H9 (cell line): Measurements from ENCODE around the gene HPSE. TPM values are rescaled to one million over a fixed set of nuclear protein-coding genes. Genes with fewer than 3 reads are reported as not detected.

Source experiments
- DNase-seq: peaks from one replicate; pipeline ENCODE4 v3.0.0-alpha.2; 2017
- H2AFZ ChIP-seq: one replicate; pipeline ENCODE4 v1.6.1; 2013; ENCODE audit warnings: mild to moderate bottlenecking, low read length, control low read depth, moderate library complexity
- H2AK5ac ChIP-seq: 2 replicates; pipeline ENCODE4 v1.6.1; 2013; ENCODE audit warnings: low read length, control low read depth, mixed read lengths; ENCODE audit not compliant: insufficient read length
- H2BK120ac ChIP-seq: one replicate; pipeline ENCODE4 v1.6.1; 2013; ENCODE audit warnings: low read depth, mild to moderate bottlenecking, low read length, control low read depth, inconsistent platforms; ENCODE audit not compliant: poor library complexity, severe bottlenecking
- H2BK12ac ChIP-seq: 2 replicates; pipeline ENCODE4 v1.6.1; 2013; ENCODE audit warnings: low read length, control low read depth, mixed read lengths, low read depth; ENCODE audit not compliant: insufficient read length
- H2BK15ac ChIP-seq: 2 replicates; pipeline ENCODE4 v1.6.1; 2013; ENCODE audit warnings: low read depth, low read length, control low read depth
- H2BK20ac ChIP-seq: one replicate; pipeline ENCODE4 v1.6.1; 2013; ENCODE audit warnings: low read depth, mild to moderate bottlenecking, low read length, control low read depth, inconsistent platforms; ENCODE audit not compliant: poor library complexity, severe bottlenecking
- H2BK5ac ChIP-seq: 2 replicates; pipeline ENCODE4 v1.6.1; 2013; ENCODE audit warnings: low read length, control low read depth, mixed read lengths; ENCODE audit not compliant: insufficient read length
- H3K14ac ChIP-seq: 2 replicates; pipeline ENCODE4 v1.6.1; 2013; ENCODE audit warnings: low read length, control low read depth; ENCODE audit not compliant: insufficient read depth
- H3K18ac ChIP-seq: 2 replicates; pipeline ENCODE4 v1.6.1; 2013; ENCODE audit warnings: low read depth, mild to moderate bottlenecking, mixed read lengths, low read length, control low read depth; ENCODE audit not compliant: insufficient read length
- H3K23ac ChIP-seq: 2 replicates; pipeline ENCODE4 v1.6.1; 2013; ENCODE audit warnings: low read length, control low read depth, mixed read lengths, low read depth; ENCODE audit not compliant: insufficient read length
- H3K23me2 ChIP-seq: 2 replicates; pipeline ENCODE4 v1.6.1; 2013; ENCODE audit warnings: low read depth, mild to moderate bottlenecking, mixed read lengths, low read length, control low read depth; ENCODE audit not compliant: insufficient read length, poor library complexity, severe bottlenecking
- H3K27ac ChIP-seq: 2 replicates; pipeline ENCODE4 v1.5.1; 2013; ENCODE audit warnings: low read length, control low read depth, mixed read lengths, low read depth; ENCODE audit not compliant: insufficient read length
- H3K27me3 ChIP-seq: 2 replicates; pipeline ENCODE4 v1.6.1; 2013; ENCODE audit warnings: low read length, control low read depth, inconsistent platforms; ENCODE audit not compliant: insufficient read depth
- H3K4ac ChIP-seq: 2 replicates; pipeline ENCODE4 v1.6.1; 2013; ENCODE audit warnings: low read depth, mild to moderate bottlenecking, control low read depth, inconsistent platforms, low read length, moderate library complexity
- H3K4me1 ChIP-seq: 2 replicates; pipeline ENCODE4 v1.6.1; 2013; ENCODE audit warnings: low read length, control low read depth, inconsistent platforms; ENCODE audit not compliant: insufficient read depth
- H3K4me2 ChIP-seq: 2 replicates; pipeline ENCODE4 v1.6.1; 2013; ENCODE audit warnings: low read length, control low read depth, mixed read lengths; ENCODE audit not compliant: insufficient read length, insufficient read depth
- H3K56ac ChIP-seq: 2 replicates; pipeline ENCODE4 v1.6.1; 2013; ENCODE audit warnings: low read depth, mild to moderate bottlenecking, mixed read lengths, low read length, control low read depth; ENCODE audit not compliant: insufficient read length
- H3K79me1 ChIP-seq: 2 replicates; pipeline ENCODE4 v1.6.1; 2013; ENCODE audit warnings: low read depth, mild to moderate bottlenecking, moderate library complexity, low read length, control low read depth, inconsistent platforms; ENCODE audit not compliant: insufficient read depth, poor library complexity, severe bottlenecking
- H3K79me2 ChIP-seq: 2 replicates; pipeline ENCODE4 v1.6.1; 2013; ENCODE audit warnings: low read length, control low read depth, inconsistent platforms; ENCODE audit not compliant: insufficient read depth
- H3K9ac ChIP-seq: 2 replicates; pipeline ENCODE4 v1.6.1; 2013; ENCODE audit warnings: low read length, control low read depth, mixed read lengths; ENCODE audit not compliant: insufficient read length; ENCODE audit errors: extremely low read depth
- H3K9me3 ChIP-seq: one replicate; pipeline ENCODE4 v1.6.1; 2013; ENCODE audit warnings: low read depth, low read length, inconsistent platforms; ENCODE audit not compliant: control insufficient read depth
- H3T11ph ChIP-seq: one replicate; pipeline ENCODE4 v1.6.1; 2013; ENCODE audit warnings: mild to moderate bottlenecking, low read length, control low read depth, inconsistent platforms
- H4K20me1 ChIP-seq: one replicate; pipeline ENCODE4 v1.6.1; 2013; ENCODE audit not compliant: control insufficient read depth, insufficient read length, insufficient read depth
- H4K5ac ChIP-seq: 2 replicates; pipeline ENCODE4 v1.6.1; 2013; ENCODE audit warnings: low read depth, mild to moderate bottlenecking, mixed read lengths, low read length, control low read depth; ENCODE audit not compliant: insufficient read length
- H4K8ac ChIP-seq: replicated peaks from 2 replicates; pipeline ENCODE4 v1.6.1; 2013; ENCODE audit warnings: low read length, control low read depth, mixed read lengths, low read depth; ENCODE audit not compliant: insufficient read length
- H4K91ac ChIP-seq: 2 replicates; pipeline ENCODE4 v1.6.1; 2013; ENCODE audit warnings: low read depth, mild to moderate bottlenecking, moderate library complexity, mixed read lengths, low read length, control low read depth; ENCODE audit not compliant: insufficient read length
- H3K27ac Mint-ChIP-seq, 3 experiments: 2 replicates in 2 of 3; 3 replicates in 1 of 3; pipeline ENCODE4 v1.8.0; 2020 to 2021; ENCODE audit warnings: mixed read lengths in 3 of 3, mild to moderate bottlenecking in 1 of 3, moderate library complexity in 1 of 3
- H3K27me3 Mint-ChIP-seq: 2 replicates; pipeline ENCODE4 v1.8.0; 2021; ENCODE audit warnings: low read depth, mild to moderate bottlenecking, moderate library complexity, mixed read lengths
- H3K36me3 Mint-ChIP-seq, 3 experiments: 2 replicates in 2 of 3; 3 replicates in 1 of 3; pipeline ENCODE4 v1.8.0; 2020 to 2021; ENCODE audit warnings: low read depth in 3 of 3, mixed read lengths in 3 of 3; ENCODE audit not compliant: insufficient read depth in 1 of 3
- H3K4me1 Mint-ChIP-seq, 2 experiments: 2 replicates each; pipeline ENCODE4 v1.8.0; 2020; ENCODE audit warnings: mixed read lengths in 2 of 2
- H3K4me3 Mint-ChIP-seq, 2 experiments: 2 replicates in 1 of 2; 3 replicates in 1 of 2; pipeline ENCODE4 v1.8.0; 2020 to 2021; ENCODE audit warnings: mild to moderate bottlenecking in 2 of 2, mixed read lengths in 2 of 2, moderate library complexity in 1 of 2
- H3K9me3 Mint-ChIP-seq, 2 experiments: 2 replicates in 1 of 2; 3 replicates in 1 of 2; pipeline ENCODE4 v1.8.0; 2020; ENCODE audit warnings: mild to moderate bottlenecking in 2 of 2, mixed read lengths in 2 of 2, moderate library complexity in 1 of 2
- CTCF ChIP-seq: fragments of 200-600 bp; sonication (generic); conservative IDR thresholded peaks from 3 replicates; pipeline ENCODE4 v1.8.0; 2021; ENCODE audit warnings: antibody characterized with exemption, mild to moderate bottlenecking
- WGBS: extraction: QIAGEN DNeasy Blood & Tissue Kit; methylation state at CpG from one replicate; pipeline ENCODE4 v1.1.7; 2013; ENCODE audit warnings: missing lambda C conversion rate, low lambda C conversion rate, mixed read lengths; ENCODE audit not compliant: insufficient read length; ENCODE audit errors: extremely low coverage; 5-methylcytosine and 5-hydroxymethylcytosine counted together
- total RNA-seq: library from RNA; stranded (reverse); gene quantifications from 2 replicates; pipeline ENCODE4 v1.2.1, GENCODE V29; 2021

Gene HPSE
- total RNA-seq, 1 experiment from 2014 or later, result 2.0 TPM

DNA sequence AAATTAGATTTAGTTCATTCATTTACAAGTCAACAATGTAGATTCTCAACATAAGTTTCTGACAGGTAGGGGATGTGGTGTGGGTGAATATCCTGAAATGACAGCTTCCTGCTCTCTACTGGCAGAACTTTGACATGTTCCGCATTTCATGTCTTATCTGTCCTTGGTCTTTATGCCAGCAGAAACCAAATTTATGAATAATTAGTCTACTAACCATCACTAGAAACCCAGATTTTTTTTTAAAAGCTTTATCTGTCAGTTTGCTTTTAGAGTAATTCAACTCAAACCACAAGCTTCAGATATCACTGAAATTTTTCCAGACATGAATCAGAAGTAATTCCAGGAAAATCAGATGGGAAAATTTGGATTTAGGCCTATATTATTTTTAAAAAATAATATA, 68.0 kb downstream of the HPSE start:
- Histone ChIP-seq H2AFZ (no peak overlapping the region), H3K4ac (no peak overlapping the region), H3K18ac (no peak overlapping the region), H3K79me2 (no peaks in the 10 kb centered on the region), H3K27me3 (no peaks in the 10 kb centered on the region), H4K5ac (no peak overlapping the region), H4K91ac (no peak overlapping the region), H3K23ac (no peak overlapping the region), H2BK20ac (no peak overlapping the region), H3K4me2 (no peak overlapping the region), H3K14ac (no peak overlapping the region), H3T11ph (no peak overlapping the region), H3K27ac (no peak overlapping the region), H3K79me1 (no peaks in the 10 kb centered on the region), H2AK5ac (no peak overlapping the region), H3K9me3 (no peaks in the 10 kb centered on the region), H3K4me1 (no peaks in the 10 kb centered on the region), H2BK15ac (no peak overlapping the region), H3K56ac (no peak overlapping the region), H3K23me2 (no peaks in the 10 kb centered on the region), H4K8ac (no peak overlapping the region), H2BK5ac (no peak overlapping the region), H2BK12ac (no peak overlapping the region), H4K20me1 (no peaks in the 10 kb centered on the region), H3K9ac (no peak overlapping the region), H2BK120ac (no peak overlapping the region)
- TF ChIP-seq CTCF, result no peak
- Mint-ChIP-seq H3K27me3 (no peaks in the 10 kb centered on the region), H3K4me1 (no peaks in the 10 kb centered on the region), H3K36me3 (peaks cover 0 to 28% (median 19%) of the 10 kb centered on the region in 3 experiments; a peak in 5 of 7 replicates), H3K27ac (no peak overlapping the region), H3K9me3 (no peaks in the 10 kb centered on the region), H3K4me3 (no peak overlapping the region)
- DNase-seq, result no peak
- WGBS, result no CpG with 5 or more reads among the region's 1 CpG
